Neural progenitor cell (in vitro differentiated cells): ENCODE measurements around the gene STK39.

ENCODE experiments used
- CTCF ChIP-seq: fragments of 200-600 bp; sonication (generic); IDR thresholded peaks from 2 replicates; pipeline ENCODE4 v1.5.1; 2017; ENCODE audit warnings: antibody characterized with exemption, mild to moderate bottlenecking
- EZH2phosphoT487 ChIP-seq: fragments of 200-600 bp; sonication (generic); IDR thresholded peaks from 2 replicates; pipeline ENCODE4 v1.6.1; 2017; ENCODE audit warnings: antibody characterized with exemption

- TF ChIP-seq EZH2phosphoT487 (no peak), CTCF (no peak)
Observed at GRCh38 chr2:168008646-168009195, 238.7 kb downstream of the STK39 start.
